Suprapubic skin (tissue), 4 donors: ENCODE measurements around the gene FEN1.

Source experiments
- POLR2A ChIP-seq, 2 donors: fragments of 450-650 bp; IDR thresholded peaks; one replicate each; pipeline ENCODE4 v1.6.1; 2017; ENCODE audit warnings: antibody characterized with exemption in 2 of 2, mild to moderate bottlenecking in 2 of 2, moderate library complexity in 2 of 2
- POLR2AphosphoS5 ChIP-seq, 3 donors: sonication (generic); formaldehyde crosslinking; IDR thresholded peaks; one replicate each; pipeline ENCODE4 v1.6.1; 2017; ENCODE audit warnings: antibody characterized with exemption in 3 of 3
- TF ChIP-seq, protein P1 (sequence below), 2 donors: fragments of 200-600 bp in 1 of 2; fragments of 450-650 bp in 1 of 2; sonication (generic) in 1 of 2; IDR thresholded peaks; one replicate each; pipeline ENCODE4 v1.5.1; 2016 to 2019; ENCODE audit warnings: antibody characterized with exemption in 2 of 2, mild to moderate bottlenecking in 1 of 2, moderate library complexity in 1 of 2

DNA sequence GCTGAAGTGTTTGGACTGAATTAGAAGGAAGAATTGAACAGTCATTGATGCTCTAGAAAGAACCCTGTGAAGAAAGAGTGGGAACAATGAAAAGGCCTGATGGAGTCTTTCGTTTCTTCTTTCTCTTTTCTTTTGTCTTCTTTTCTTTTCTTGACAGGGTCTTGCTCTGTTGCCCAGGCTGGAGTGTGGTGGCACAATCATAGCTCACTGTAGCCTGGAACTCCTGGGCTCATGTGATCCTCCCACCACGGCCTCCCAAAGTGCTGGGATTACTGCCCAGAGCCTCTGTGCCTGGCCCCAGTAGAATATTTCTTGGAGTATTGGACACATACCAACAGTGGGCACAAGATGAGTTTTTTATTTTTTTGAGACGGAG, 1.1 kb downstream of the FEN1 start:
- TF ChIP-seq, protein P1, sequence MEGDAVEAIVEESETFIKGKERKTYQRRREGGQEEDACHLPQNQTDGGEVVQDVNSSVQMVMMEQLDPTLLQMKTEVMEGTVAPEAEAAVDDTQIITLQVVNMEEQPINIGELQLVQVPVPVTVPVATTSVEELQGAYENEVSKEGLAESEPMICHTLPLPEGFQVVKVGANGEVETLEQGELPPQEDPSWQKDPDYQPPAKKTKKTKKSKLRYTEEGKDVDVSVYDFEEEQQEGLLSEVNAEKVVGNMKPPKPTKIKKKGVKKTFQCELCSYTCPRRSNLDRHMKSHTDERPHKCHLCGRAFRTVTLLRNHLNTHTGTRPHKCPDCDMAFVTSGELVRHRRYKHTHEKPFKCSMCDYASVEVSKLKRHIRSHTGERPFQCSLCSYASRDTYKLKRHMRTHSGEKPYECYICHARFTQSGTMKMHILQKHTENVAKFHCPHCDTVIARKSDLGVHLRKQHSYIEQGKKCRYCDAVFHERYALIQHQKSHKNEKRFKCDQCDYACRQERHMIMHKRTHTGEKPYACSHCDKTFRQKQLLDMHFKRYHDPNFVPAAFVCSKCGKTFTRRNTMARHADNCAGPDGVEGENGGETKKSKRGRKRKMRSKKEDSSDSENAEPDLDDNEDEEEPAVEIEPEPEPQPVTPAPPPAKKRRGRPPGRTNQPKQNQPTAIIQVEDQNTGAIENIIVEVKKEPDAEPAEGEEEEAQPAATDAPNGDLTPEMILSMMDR (IDR thresholded peaks at IDR 0.05): no peak
- TF ChIP-seq POLR2A (IDR thresholded peaks at IDR 0.05) (no peak), POLR2AphosphoS5 (IDR thresholded peaks at IDR 0.05) (no peak)
